ENCODE measurements around the gene BRAP. TPM values are rescaled to one million over a fixed set of nuclear protein-coding genes. Genes with fewer than 3 reads are reported as not detected.

BRAP gene
- total RNA-seq, 1 donor from 2014 or later: 20.0 TPM

DNA sequence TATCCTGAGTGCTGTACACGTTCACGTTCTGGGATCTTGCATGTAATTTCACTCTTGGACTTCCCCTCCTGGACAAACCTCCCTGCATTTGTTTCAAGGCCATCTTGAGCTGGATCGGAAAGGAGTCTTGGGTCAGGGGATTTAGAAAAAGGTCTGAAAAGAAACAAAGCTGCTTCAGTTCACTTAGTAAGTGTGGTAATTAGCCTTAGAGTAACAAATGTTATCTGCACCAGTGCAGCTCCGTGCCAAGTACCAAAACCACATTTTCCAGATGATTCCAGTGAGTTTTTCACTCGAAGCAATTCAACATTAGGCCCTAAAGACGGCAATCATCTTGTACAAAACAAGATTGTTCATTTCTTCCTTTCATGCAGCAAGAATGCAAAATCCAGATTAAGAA lies 47.2 kb downstream of the BRAP start:
- TF ChIP-seq, protein P1, sequence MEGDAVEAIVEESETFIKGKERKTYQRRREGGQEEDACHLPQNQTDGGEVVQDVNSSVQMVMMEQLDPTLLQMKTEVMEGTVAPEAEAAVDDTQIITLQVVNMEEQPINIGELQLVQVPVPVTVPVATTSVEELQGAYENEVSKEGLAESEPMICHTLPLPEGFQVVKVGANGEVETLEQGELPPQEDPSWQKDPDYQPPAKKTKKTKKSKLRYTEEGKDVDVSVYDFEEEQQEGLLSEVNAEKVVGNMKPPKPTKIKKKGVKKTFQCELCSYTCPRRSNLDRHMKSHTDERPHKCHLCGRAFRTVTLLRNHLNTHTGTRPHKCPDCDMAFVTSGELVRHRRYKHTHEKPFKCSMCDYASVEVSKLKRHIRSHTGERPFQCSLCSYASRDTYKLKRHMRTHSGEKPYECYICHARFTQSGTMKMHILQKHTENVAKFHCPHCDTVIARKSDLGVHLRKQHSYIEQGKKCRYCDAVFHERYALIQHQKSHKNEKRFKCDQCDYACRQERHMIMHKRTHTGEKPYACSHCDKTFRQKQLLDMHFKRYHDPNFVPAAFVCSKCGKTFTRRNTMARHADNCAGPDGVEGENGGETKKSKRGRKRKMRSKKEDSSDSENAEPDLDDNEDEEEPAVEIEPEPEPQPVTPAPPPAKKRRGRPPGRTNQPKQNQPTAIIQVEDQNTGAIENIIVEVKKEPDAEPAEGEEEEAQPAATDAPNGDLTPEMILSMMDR (conservative IDR thresholded peaks at IDR 0.05): no peak
- no peak for DNase-seq (ENCODE audit: low read depth, low spot score)
- Mint-ChIP-seq H3K4me1 (peaks cover 25% of the 10 kb centered on the region), H3K36me3 (ENCODE audit: low read depth) (no peaks in the 10 kb centered on the region), H3K9me3 (no peaks in the 10 kb centered on the region), H3K4me3 (no peak overlapping the region), H3K27ac (ENCODE audit: unreplicated experiment) (no peak overlapping the region), H3K27me3 (ENCODE audit: low read depth) (no peaks in the 10 kb centered on the region)

GRCh38 chr12:111636209-111636945 lies 49.4 kb downstream of the BRAP start:
- H3K27ac Mint-ChIP-seq (ENCODE audit: unreplicated experiment): peak overlapping the region; percentile 97
- TF ChIP-seq, protein P1 (conservative IDR thresholded peaks at IDR 0.05): no peak
- peak overlapping the region; percentile 32 for H3K4me3 Mint-ChIP-seq
- no peaks in the 10 kb centered on the region for H3K9me3 Mint-ChIP-seq
- no peaks in the 10 kb centered on the region for H3K36me3 Mint-ChIP-seq (ENCODE audit: low read depth)
- H3K27me3 Mint-ChIP-seq (ENCODE audit: low read depth): no peaks in the 10 kb centered on the region
- peaks cover 27% of the 10 kb centered on the region for H3K4me1 Mint-ChIP-seq
- DNase-seq (ENCODE audit: low read depth, low spot score): peak; percentile 10

GRCh38 chr12:111635524-111635923 lies 50.2 kb downstream of the BRAP start:
- TF ChIP-seq, protein P1 (conservative IDR thresholded peaks at IDR 0.05): no peak
- no peak for DNase-seq (ENCODE audit: low read depth, low spot score)
- no peaks in the 10 kb centered on the region for H3K9me3 Mint-ChIP-seq
- no peaks in the 10 kb centered on the region for H3K27me3 Mint-ChIP-seq (ENCODE audit: low read depth)
- H3K27ac Mint-ChIP-seq (ENCODE audit: unreplicated experiment): peak overlapping the region; percentile 97
- peaks cover 27% of the 10 kb centered on the region for H3K4me1 Mint-ChIP-seq
- peak overlapping the region; percentile 32 for H3K4me3 Mint-ChIP-seq
- H3K36me3 Mint-ChIP-seq (ENCODE audit: low read depth): no peaks in the 10 kb centered on the region

DNA sequence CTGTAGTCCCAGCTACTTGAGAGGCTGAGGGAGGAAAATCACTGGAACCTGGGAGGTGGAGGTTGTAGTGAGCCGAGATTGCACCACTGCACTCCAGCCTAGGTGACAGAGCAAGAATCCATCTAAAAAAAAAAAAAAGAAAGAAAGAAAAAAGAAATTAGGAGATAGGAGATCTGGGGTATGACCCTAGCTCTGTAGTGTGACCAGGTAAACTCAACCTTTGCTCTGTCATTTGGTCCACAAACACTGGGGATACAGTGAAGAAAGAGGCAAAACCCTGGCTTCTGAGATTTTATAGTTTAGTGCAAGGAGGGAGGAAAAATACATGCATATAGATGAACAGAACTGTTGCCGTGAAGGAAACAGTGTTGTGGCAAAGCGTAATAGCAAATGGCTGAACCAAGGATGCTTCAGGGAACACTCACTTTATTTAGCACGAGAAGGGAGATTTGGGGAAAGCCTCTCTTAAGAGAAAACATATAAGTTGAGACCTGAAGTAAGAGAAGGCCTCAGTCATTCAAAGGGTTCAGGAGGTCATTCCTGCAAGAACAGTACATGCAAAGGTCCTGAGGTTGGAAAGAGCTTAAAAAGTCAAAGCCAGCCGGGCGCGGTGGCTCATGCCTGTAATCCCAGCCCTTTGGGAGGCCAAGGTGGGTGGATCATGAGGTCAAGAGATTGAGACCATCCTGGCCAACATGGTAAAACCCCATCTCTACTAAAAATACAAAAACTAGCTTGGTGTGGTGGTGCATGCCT lies 57.1 kb downstream of the BRAP start:
- DNase-seq (ENCODE audit: low read depth, low spot score): no peak
- Mint-ChIP-seq H3K27ac (ENCODE audit: unreplicated experiment) (no peak overlapping the region), H3K36me3 (ENCODE audit: low read depth) (no peaks in the 10 kb centered on the region), H3K27me3 (ENCODE audit: low read depth) (no peaks in the 10 kb centered on the region), H3K9me3 (no peaks in the 10 kb centered on the region), H3K4me1 (peaks cover 3% of the 10 kb centered on the region), H3K4me3 (no peak overlapping the region)
- TF ChIP-seq, protein P1 (conservative IDR thresholded peaks at IDR 0.05): no peak

DNA sequence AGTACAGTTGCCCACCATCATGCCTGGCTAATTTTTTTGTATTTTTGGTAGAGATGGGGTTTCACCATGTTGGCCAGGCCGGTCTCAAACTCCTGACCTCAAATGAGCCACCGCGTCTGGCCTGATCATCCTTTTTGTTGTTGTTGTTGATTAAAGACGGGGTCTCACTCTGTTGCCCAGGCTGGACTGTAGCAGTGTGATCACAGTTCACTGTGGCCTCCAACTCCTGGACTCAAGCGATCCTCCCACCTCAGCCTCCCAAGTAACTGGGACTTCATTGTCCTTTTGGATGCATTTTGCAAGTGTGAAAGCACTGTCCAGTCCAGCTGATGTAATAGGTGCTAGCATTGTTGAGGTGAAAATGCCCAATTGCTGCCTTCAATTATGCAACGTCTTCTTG lies 59.5 kb downstream of the BRAP start:
- Mint-ChIP-seq H3K36me3 (ENCODE audit: low read depth) (no peaks in the 10 kb centered on the region), H3K4me1 (no peaks in the 10 kb centered on the region), H3K4me3 (no peak overlapping the region), H3K27me3 (ENCODE audit: low read depth) (no peaks in the 10 kb centered on the region), H3K9me3 (no peaks in the 10 kb centered on the region), H3K27ac (ENCODE audit: unreplicated experiment) (no peak overlapping the region)
- TF ChIP-seq, protein P1 (conservative IDR thresholded peaks at IDR 0.05): no peak
- no peak for DNase-seq (ENCODE audit: low read depth, low spot score)

All from neural crest cell (in vitro differentiated cells).